Astrocyte of the cerebellum (primary cell): ENCODE data around the gene CMTM8.

ENCODE experiments used
- DNase-seq: peaks from one replicate; pipeline ENCODE4 v3.0.0-alpha.2; 2011; ENCODE audit warnings: low read depth
- H3K4me3 ChIP-seq: 2 replicates; pipeline ENCODE4 v1.5.1; 2011; ENCODE audit warnings: mild to moderate bottlenecking, low read depth, low read length, moderate library complexity
- CTCF ChIP-seq: IDR thresholded peaks from 2 replicates; pipeline ENCODE4 v1.5.1; 2012; ENCODE audit warnings: low read length, low read depth, moderate library complexity, mild to moderate bottlenecking; ENCODE audit errors: missing control alignments
- in situ Hi-C: cut with HindIII; loops from 2 replicates; pipeline ENCODE4 v1.10.0; 2017; ENCODE audit warnings: low sequenced_read_pairs

CMTM8 gene

DNA sequence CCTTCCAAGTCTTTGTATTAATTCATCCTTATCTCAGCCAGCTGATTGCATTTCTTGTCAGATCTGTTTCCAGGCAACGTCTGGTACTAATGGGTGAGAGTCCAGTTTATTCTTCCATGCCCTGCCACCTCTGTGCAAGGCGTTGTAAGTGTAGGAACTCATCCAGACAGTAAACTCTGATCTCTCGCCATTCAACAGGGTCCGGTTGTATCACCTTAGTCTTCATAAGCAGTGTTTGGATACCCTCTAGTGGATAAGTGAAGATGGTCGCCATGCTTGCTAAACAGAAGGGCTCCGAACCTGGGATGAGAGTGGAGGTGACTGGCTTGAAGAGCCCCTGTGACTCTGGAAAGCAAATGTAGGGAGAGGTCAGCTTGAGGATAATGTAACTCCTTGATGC lies 101.6 kb downstream of the CMTM8 start:
- in situ Hi-C loops = no loop called here
- no peak overlapping the region for H3K4me3 ChIP-seq
- peak; percentile 67 for TF ChIP-seq CTCF
- peak; percentile 37 for DNase-seq

- TF ChIP-seq CTCF = no peak
- no peak overlapping the region for H3K4me3 ChIP-seq
- in situ Hi-C loops = no loop called here
- DNase-seq = no peak
Observed at GRCh38 chr3:32340611-32341365, 102.3 kb downstream of the CMTM8 start.

DNA sequence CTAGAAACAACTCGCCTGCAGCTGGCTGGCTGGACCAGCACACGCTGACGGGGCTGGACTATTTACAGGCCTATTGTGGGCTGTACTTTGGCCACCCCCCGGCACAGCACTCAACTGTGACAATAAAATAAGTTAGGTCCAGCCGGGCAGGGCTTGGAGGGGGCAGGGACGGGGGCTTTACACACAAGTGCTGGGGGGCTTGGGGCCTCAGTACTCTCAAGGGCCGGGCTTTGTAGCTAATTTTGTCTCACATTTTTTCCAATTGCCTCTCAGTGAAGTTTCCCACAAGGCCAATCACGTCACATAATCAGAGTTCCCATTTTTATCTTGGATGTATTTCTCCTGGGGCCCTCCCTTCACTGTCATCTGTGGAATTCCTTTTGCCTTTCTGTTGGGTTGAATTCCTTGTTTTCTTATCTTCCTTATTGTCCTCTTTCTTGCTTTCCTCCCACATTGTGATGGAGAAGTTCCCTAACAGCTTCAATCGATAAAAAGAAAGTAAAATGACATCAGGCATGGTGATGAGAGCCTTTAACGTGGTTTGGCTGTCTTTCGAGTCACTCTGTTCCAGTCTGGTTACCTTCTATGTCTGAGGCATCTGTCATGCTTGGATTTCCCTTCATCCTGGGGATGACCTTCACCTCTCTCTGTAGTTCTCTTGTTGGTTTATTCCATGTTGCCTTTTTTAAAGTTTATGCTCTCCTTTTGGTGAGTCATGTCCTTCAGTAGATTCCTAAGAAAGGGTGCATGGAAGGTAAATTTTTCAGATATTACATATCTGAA lies 109.1 kb downstream of the CMTM8 start:
- in situ Hi-C loops = no loop called here

DNA sequence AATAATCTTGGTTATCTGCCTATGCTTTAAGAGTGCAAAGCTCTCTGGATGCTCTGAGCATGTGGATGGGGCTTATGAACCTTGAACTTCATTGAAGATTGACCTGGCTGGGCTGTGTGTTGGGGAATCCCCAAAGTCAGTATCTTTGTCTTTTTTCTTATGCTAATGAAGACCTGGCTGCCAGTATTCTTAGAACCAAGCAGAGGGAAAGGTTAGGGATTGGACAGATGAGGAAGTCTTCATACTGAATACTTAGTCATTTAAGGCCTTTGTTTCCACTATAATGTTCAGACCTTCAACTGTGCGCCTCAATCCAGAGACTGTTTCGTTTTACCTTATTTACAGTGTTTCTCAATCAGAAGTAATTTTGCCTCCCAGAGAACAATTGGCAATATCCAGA lies 110.7 kb downstream of the CMTM8 start:
- no peak for TF ChIP-seq CTCF

More for the DNA sequence above, 109.1 kb downstream of the CMTM8 start:
- no peak for TF ChIP-seq CTCF
- DNase-seq = no peak
- H3K4me3 ChIP-seq = no peak overlapping the region

DNA sequence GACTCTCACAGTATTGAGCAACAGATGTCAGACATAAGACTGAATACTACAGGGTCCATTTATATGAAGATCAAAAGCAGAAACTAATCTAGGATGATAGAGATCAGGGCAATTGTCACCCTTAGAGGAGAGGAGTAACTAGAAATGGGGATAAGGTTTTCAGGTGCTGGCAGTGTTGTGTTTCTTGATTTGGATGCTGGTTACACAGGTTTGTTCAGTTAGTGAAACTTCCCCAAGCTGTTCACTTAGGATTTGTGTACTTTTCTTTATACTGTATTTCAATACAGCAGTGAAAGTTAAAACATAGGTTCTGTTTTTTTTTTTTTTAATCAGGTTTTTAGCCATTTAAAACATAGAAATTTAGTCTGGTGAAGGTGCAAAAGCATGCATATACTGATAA lies 114.1 kb downstream of the CMTM8 start:
- no peak for TF ChIP-seq CTCF
- in situ Hi-C loops = no loop called here
- no peak for DNase-seq
- no peak overlapping the region for H3K4me3 ChIP-seq

More for the DNA sequence above, 110.7 kb downstream of the CMTM8 start:
- H3K4me3 ChIP-seq = no peak overlapping the region
- no peak for DNase-seq
- in situ Hi-C loops = no loop called here

DNA sequence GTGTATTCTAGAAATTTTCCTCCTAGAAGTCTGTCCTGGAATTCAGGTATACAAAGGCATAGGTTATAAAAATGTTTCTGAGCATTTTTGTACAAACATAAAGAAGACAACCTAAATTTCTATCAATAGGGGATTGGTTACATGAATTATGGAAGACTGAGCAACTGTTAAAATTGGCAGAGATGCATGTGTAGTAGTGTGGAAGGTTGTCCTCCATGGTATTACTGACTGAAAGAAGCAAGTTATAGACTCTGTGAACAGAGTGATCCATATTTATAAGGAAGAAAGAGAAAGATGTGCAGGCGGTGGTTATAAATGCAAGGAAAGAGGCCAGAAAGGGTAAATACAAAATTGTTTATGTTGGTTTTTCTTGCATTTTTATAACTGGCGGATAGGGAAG lies 114.9 kb downstream of the CMTM8 start:
- in situ Hi-C loops = no loop called here
- no peak for DNase-seq
- no peak overlapping the region for H3K4me3 ChIP-seq
- no peak for TF ChIP-seq CTCF
